GM12873 (cell line): ENCODE results near the gene RXRB.

Experiments
- TF ChIP-seq, protein P1 (sequence below): IDR thresholded peaks from 2 replicates; pipeline ENCODE4 v1.5.1; 2012; ENCODE audit warnings: low read depth, mild to moderate bottlenecking, moderate library complexity, low read length, control low read depth; ENCODE audit not compliant: insufficient read depth; ENCODE audit errors: missing control alignments

RXRB gene

DNA sequence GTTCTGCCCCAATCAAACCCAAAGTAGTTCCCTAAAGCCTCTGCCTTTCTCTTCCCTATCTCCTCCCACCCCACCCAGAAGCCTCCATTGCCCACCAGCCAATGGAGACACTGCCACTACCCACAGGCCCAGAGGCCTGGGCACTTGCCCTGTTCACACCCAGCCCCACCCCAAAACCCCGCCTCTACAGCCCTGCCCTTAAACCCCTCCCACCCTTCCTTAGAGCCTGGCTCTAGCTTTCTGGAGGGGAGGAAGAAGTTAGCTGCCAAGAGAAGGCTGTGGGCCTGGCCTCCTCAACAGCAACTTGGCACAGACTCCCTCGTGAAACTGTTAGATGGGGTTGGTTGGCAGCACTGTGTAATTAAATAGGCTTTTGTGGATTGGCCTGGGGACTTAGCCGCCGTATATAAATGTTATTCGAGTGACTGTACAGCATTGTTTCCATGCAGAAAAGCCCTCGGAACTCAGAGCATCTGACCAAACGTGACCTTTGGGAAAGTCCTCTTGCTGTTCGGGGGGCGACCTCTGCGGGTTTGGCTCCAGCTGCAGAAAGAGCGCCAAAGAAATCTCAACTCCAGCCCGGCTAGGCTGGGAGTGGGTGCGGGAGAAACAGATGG, 39.6 kb downstream of the RXRB start:
- TF ChIP-seq, protein P1, sequence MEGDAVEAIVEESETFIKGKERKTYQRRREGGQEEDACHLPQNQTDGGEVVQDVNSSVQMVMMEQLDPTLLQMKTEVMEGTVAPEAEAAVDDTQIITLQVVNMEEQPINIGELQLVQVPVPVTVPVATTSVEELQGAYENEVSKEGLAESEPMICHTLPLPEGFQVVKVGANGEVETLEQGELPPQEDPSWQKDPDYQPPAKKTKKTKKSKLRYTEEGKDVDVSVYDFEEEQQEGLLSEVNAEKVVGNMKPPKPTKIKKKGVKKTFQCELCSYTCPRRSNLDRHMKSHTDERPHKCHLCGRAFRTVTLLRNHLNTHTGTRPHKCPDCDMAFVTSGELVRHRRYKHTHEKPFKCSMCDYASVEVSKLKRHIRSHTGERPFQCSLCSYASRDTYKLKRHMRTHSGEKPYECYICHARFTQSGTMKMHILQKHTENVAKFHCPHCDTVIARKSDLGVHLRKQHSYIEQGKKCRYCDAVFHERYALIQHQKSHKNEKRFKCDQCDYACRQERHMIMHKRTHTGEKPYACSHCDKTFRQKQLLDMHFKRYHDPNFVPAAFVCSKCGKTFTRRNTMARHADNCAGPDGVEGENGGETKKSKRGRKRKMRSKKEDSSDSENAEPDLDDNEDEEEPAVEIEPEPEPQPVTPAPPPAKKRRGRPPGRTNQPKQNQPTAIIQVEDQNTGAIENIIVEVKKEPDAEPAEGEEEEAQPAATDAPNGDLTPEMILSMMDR: no peak

DNA sequence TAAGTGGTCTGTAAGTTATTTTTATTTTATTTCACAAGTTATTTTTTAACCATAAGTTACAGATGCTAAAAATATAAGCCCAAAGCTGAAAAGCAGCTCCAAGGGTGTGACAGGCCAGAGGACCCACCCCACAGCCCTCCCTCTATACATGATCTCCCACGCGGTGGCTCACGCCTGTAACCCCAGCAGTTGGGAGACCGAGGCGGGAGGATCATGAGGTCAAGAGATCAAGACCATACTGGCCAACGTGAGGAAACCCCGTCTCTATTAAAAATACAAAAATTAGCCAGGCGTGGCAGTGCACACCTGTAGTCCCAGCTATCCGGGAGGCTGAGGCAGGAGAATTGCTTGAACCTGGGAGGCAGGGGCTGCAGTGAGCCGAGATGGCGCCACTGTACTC, 40.4 kb downstream of the RXRB start:
- TF ChIP-seq, protein P1: no peak

DNA sequence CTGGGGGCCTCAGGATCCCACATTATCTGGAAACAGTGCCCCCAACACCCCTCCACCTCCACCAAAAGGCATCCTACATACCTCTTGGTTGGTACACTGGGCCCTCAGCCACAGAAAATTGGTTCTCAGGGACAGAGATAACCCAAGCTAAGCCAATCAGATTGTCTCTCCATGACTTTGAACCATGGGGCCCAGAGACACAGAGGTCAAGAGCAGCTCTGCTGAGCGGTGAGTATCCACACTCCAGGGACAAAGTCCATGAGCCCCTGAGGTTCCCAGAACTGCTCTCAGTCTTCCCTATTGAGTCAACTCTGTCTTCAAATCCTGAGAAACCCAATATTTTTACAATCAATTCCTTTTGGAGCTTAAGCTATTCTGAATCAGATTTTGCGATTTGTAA, 43.5 kb downstream of the RXRB start:
- TF ChIP-seq, protein P1: no peak

DNA sequence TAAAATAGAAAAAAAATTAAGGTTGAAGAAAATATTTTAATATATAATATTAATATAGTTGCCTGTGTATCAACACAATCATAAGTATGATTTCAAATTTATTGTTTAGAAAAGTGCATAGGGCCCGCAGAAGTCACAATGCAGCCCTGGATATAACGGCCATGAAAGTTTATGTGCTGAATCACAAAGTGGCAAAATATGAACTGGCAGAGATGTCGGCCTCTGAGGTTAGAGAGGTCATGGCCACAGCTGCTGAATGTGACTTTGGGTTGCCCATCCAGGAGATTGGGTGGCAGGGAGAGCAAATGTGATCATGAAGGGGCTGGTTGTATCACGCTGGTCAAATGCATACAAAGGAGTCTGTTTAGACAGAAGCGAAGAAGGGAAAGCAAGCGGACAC, 43.9 kb downstream of the RXRB start:
- TF ChIP-seq, protein P1: no peak

DNA sequence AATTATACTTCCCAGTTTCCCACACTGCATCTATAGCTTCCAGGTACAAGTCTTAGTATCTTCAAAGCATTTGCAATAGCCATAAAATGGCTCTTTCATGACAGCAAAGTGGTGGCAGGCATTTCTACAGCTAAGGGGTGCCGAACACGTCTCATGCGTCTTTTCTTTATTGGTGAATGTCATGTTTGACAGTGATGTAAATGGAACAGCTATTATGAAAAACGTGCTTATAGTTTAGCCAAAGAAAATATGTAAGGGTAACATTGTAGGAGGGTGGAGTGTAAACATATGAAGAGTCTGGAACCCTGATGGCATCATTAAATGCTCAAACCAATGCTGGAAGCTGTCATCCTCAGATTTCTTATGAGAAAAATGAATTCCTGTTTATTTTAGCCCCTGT, 46.1 kb downstream of the RXRB start:
- TF ChIP-seq, protein P1: no peak

DNA sequence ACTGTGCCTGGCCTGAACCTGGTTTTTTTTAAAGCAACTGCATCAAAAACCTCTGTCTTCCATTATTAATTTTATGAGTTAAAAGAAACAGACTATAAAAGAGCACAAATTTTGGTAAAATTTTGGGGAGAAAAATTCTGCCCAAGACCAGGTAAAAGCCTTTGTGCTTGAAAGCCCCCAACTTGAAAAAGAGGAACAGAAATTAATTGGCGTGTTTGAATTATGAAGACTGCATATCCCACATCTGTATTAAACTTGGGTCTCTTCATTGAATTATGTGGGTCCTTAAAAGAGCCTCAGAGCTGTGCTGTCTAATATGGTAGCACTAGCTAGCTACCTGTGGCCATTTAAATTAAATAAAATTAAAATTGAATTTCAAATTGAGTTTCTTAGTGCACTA, 49.4 kb downstream of the RXRB start:
- TF ChIP-seq, protein P1: no peak

DNA sequence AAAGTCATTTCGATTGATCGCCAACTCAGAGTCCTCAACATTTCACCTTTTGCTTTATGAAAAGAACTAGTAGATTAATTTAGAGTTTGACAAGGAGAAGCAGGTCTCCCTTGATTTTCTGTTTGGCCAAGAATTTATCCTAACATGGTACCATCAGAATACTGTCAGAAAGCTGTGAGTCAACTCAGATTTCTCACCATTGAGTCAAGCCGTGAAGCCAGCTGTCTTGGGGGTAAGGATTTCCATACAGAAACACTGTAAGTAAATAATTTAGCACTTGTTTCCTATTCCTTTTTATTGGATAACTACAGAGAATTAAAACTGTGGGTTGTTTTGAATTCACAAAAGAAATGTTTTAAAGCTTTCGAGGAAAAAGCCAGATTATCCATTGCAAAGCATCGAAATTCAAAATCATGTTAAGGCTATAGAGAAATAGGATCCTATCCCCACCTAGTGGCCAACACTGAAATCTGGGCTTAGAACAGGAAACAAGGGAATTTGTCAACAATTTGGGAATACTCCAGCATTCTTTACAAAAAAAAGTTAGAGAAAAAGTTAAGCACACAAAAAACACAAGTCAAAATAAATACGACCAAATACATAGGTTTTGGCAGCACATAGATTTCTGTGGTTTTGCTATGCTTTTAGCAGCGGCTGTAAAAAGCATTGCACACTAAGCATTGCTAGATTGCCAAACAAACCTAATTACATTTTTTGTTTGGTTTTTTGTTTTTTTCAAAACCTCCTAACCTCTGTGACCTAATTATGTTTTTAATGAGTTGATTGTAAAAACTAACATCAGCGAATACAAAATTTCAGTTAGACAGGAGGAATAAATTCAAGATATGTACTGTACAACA, 52.4 kb downstream of the RXRB start:
- TF ChIP-seq, protein P1: peak; percentile 75
